Right ventricle myocardium inferior (tissue), 1 donor: ENCODE measurements around the gene AXIN2. TPM values are rescaled to one million over a fixed set of nuclear protein-coding genes. Genes with fewer than 3 reads are reported as not detected.

Experiments
- ATAC-seq: fragments of 200-7000 bp; cut with Tn5 transposase; one replicate; pipeline ENCODE4 v1.9.1; 2020; ENCODE audit warnings: mild to moderate bottlenecking, moderate library complexity
- DNase-seq: peaks from one replicate; pipeline ENCODE4 v3.0.0; 2021; ENCODE audit errors: missing footprints
- intact Hi-C: fragments of 100-400 bp; cut with DNase I; formaldehyde crosslinking; loops from one replicate; pipeline ENCODE4 v1.11.0; 2022
- total RNA-seq: library from RNA; stranded (reverse); fragmentation: NEBNext Ultra II Directional; extraction: Animal tissue kit (Norgen Biotek cat#: 25700); gene quantifications from one replicate; pipeline ENCODE4 v1.2.1, GENCODE V29; 2021
- donor health status: DM: no; HTN: yes; CAD: no; lungs with severe emphysema.

AXIN2 gene
- total RNA-seq, 1 donor from 2014 or later: 22.2 TPM

DNA sequence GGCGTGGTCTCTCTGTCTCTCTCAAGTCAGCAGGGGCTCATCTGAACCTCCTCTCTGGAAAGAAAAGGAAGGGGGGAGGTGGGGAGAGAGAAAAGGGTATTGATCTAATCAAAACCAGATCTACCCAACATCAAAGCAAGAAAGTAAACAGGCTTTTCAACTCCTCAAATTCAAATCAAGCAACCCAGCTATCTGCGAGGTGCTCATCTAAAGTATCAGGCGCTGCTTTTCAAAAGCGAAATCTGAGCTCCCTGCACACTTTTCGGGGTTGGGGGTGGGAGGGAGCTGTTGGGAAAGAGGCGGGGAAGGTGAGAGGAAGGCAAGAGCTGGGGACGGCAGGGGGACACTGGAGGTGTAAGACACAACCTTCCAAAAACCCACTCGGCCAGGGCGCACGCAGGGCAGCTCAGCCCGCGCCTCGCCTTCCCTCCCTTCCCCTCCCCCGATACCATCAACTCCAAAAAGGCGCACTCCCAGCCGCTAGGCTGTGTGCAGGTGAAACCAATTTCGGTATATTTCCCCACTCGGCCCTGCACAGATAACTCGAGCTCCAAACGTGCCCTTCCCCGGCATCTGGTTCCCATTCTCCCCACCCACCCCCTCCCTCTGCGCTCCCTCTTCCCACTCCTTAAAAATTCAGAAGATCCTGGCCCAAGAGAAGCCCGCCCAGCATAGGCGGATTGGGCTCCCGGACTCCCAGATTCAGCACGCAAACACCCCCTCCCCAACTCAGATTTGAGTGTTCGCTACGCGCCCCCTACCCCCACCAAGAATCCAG lies 2.6 kb downstream of the AXIN2 start:
- intact Hi-C loops: loop anchor here (10.0 kb wide), 2 partner anchors 264 to 606 kb away; no protein-coding TSS in a partner anchor
- no peak for DNase-seq
- no peak for ATAC-seq

GRCh38 chr17:65558311-65558682 lies 3.2 kb downstream of the AXIN2 start:
- DNase-seq (no peak), ATAC-seq (no peak)
- intact Hi-C loops: loop anchor here (10.0 kb wide), 2 partner anchors 263 to 607 kb away; no protein-coding TSS in a partner anchor

DNA sequence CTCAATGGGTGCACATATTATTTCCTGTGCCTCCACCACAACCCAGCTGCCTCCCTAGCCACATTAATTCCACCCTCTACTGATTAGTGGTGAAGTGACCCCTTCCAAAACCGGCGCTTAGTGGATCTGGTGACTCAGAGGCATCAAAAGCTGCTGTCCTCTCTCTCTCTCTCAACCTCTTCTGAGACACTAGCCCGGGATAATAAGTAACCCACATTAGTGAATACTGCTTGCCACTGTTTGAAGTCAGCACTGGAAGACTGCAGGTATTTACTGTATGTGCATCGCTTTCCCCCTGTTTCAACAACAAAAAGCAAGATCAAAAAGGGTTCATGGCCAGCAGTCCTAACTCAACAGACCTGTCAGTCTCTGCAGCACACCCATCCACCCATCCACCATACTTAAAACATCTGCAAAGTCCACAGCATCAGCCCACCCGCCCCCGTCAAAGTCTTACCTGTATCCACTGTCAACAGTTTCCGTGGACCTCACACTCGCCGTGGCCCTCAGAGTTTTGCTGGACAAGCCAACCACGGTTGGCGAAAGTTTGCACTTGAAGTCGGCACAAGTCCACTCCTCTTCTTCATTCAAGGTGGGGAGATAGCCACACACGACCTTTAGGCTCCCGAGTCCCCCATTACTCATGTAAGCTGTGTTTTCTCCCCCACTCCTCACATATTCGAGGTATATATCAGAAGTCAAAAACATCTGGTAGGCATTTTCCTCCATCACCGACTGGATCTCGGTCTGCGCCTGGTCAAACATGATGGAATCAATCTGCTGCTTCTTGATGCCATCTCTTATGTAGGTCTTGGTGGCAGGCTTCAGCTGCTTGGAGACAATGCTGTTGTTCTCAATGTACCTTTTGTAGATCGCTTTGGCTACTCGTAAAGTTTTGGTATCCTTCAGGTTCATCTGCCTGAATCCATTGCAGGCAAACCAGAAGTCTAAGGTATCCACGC lies 3.8 kb downstream of the AXIN2 start:
- intact Hi-C loops: loop anchor here (10.0 kb wide), 2 partner anchors 263 to 607 kb away; no protein-coding TSS in a partner anchor
- DNase-seq: no peak
- ATAC-seq: no peak

GRCh38 chr17:65556910-65557348 lies 4.5 kb downstream of the AXIN2 start:
- intact Hi-C loops: loop anchor here (1.0 to 10.0 kb wide), 3 partner anchors 94 to 608 kb away; no protein-coding TSS in a partner anchor
- ATAC-seq (no peak), DNase-seq (no peak)

- ATAC-seq (peak; percentile 15), DNase-seq (peak; percentile 88)
- intact Hi-C loops: loop anchor here (1.0 to 10.0 kb wide), 3 partner anchors 93 to 609 kb away; no protein-coding TSS in a partner anchor
These were observed 5.2 kb downstream of the AXIN2 start for GRCh38 chr17:65556014-65556909.

DNA sequence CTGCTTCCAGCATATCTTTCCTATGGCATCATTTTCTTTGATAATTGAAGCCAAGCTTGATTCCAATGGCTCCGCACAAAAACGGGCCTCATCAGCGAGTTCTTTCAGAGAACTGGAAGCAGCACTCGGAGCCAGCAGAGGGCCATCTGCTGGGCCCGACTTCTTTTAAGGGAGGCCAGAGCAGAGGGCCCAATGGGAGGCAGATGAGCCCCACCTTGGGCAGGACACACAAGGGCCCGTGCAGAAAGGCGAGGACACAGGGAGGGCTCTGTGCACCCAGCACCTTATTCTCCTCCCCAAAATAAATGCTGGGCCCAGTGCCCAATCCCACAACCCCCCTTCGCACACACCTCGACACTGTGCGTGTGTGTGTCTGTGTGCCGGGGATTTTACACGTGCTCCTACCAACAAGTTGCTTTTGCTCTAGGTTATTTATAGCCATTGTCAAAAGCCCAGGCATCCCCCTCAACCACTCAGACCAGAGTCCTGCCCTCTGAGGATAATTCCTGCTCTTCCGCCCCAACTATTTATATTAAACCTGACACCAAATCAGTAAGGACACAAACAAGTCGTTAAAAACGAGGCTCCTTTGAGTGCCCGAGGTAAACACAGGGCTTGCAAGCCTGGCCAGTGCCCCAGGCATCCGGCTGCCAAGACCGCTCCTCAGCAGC lies 6.8 kb downstream of the AXIN2 start:
- intact Hi-C loops: loop anchor here (10.0 kb wide), 2 partner anchors 260 to 610 kb away; no protein-coding TSS in a partner anchor
- DNase-seq (no peak), ATAC-seq (peak; percentile 73)

DNA sequence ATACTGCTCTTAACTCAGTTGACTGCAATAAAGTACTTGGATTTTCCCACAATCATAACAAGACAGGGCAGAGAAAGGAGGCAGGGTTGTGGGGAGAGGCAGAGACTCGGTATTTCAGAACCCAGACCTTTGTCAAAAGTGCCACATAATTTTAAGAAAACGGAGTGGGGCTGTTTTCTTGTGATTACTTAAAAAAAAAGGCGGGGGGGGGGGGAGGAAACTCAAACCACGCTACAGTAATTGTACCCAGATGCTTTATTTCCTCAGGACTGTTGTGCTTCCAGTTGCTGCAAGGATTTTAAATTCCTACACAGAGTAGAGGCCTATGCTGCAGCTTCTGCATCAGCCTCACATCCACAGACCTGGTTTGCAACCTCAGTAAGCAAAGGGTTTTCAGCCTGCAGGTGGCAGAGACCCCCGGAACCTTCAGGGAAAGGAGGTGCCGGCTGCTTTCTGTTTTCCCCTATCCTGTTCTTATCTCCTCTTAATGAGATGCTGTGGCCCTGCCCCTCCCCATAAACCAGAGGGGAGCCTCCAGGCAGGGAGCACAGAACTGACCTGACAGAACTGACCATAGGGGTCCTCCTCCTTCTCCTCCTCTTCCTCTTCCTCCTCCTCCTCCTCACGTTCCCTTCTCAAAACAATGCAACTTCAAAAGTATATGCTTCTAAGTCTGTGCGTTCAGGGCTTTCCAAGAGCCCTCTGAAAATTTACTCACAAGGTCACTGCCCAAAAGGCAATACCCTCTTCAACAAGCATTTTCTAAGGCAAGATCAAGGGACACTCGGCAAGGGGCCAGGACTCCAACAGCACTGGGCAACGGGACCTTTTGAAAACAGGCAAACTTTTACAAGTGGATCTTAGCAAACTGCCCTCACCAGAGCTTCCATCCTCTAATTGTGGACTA lies 7.5 kb downstream of the AXIN2 start:
- DNase-seq (no peak), ATAC-seq (no peak)
- intact Hi-C loops: loop anchor here (10.0 kb wide), 2 partner anchors 259 to 611 kb away; no protein-coding TSS in a partner anchor

DNA sequence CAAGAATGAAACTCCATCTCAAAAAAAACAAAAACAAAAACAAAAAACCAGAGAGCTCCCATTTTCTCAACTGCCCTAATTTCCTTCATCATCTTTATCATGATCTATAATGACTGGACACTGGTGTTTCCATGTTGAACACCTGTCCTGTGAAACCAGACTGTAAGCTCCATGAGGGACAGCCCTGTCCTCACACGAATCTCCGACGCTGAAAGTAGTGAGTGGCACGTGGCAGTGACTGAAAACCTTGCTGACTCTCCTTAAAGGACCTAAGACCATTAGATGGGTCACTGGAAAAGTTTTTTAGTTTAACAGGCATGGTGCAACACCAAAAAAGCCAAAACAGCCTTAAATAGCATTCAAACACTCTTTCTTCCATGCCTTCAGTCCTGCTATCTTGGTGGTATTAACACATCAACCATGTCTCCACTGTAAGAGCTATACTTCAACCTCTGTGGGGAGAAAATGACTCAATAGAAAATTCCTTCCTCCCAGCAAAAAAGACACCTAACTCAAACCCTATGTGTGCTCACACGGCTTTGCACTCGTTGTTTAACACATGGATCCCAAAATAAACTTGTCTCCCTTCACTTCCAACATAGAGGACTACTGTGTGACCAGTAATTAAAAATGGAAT lies 8.3 kb downstream of the AXIN2 start:
- no peak for DNase-seq
- intact Hi-C loops: loop anchor here (10.0 kb wide), 2 partner anchors 258 to 612 kb away; no protein-coding TSS in a partner anchor
- ATAC-seq: no peak

DNA sequence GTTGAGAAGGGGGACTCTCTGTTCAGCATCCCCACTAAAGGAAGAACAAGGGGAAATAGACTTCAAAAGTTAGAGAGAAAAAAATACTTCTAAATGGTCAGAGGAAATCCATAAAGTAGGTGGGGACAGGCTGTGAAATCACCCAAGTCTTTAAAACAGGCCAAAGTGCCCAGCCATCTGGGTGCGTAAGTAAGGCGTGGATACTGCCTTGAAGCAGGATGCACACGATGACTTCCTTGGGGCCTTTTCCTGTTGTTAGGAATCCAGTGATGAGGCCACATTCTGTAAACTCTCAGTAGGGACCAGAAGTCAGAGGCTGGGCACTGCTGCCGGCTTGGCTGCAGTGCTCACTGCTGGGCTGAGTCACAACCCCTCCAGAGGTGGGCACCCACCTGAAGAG lies 9.2 kb downstream of the AXIN2 start:
- intact Hi-C loops: loop anchor here (10.0 kb wide), 2 partner anchors 257 to 613 kb away; no protein-coding TSS in a partner anchor
- no peak for DNase-seq
- ATAC-seq: no peak

DNA sequence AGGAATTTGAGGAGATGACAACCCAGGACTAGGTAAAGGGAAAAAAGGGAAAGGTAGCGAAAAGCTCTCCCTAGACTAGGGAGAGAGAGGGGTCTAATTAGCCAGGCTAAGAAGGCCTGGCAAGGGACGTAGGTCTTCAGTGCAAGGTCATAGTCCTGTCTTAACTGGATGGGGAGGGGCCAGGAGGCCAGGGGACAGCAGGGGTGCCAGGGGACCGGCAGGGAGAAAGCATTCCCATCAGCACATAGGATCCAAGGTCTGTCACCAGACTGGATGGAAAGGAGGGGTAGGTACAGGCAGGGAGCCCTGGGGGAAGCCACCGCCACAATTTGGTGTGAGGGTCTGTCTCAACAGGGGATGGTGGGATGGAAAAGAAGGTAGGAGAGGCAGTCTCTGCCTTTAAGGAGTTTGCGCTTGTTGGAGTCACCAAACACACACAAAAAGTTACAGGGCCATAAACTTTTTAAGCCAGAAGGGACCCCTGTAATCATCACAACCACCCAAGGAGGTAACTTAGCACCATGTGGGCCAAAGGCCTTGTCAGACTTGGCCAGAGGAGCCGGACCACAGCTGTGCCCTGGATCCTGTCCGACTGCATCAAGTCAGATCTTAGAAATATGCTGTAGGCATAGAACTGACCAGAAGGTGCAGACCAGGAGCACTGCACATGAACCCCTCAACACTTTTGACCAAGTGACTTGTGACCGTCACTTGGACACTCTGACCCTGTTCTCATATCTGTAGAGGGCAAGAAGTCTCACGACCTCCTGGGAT lies 10.0 kb downstream of the AXIN2 start:
- no peak for ATAC-seq
- intact Hi-C loops: loop anchor here (10.0 kb wide), 2 partner anchors 257 to 613 kb away; no protein-coding TSS in a partner anchor
- no peak for DNase-seq

DNA sequence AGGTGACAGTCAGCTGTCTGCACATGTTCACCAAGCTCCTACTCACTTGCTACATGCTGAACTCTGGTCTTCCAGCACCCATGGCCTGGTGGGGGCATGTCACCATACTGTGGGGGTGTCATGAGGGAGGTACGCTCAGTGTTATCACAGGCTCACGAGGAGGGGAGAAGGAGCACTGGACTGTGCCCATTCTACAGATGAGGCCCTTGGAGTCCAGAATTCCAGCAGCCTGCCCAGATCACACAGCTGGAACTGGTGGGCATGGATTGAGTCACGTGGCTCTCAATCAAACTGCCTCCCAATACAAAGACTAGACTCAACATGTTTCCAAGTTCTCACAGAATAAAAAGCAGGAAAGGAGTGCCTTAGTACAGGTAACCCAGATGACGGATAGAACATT lies 10.7 kb downstream of the AXIN2 start:
- DNase-seq: no peak
- intact Hi-C loops: loop anchor here (10.0 kb wide), 2 partner anchors 256 to 614 kb away; no protein-coding TSS in a partner anchor

GRCh38 chr17:65550075-65550662 lies 11.3 kb downstream of the AXIN2 start:
- ATAC-seq: no peak
- intact Hi-C loops: loop anchor here (10.0 kb wide), 2 partner anchors 255 to 615 kb away; no protein-coding TSS in a partner anchor
- no peak for DNase-seq

More for the DNA sequence above, 10.7 kb downstream of the AXIN2 start:
- ATAC-seq: no peak

DNA sequence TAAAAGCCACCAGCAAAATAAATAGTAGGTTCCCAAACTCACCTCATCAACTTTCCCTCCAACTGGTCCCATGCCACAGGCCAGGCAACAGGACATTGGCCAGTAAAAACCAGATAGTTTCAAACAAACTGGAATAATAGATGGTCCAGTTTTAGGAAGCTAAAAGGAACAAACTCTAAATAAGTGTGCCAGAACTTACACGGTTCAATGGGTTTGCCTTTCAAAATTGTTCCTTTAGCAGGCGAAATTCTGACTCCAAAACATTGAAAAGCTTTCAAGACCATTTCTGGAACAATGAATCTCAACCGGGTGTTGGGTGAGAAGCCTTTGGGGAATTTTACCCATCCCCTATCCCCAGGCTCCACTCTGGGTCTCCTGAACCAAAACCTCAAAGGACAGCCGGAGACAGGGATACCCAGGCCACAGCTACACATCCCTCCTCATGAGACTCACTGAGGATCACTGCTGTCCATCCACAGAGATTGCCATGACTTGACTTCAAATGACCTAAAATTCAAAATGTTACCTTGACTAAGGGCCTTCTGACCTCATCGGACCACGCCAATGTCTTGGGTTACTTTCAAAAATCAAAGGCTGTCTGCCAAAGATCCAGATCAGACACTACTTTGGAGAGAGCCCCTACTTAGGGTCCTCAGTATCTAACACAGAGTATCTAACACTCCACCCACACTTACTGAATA lies 13.0 kb downstream of the AXIN2 start:
- DNase-seq (no peak), ATAC-seq (no peak)
- intact Hi-C loops: no loop called here

GRCh38 chr17:65547253-65547670 lies 14.2 kb downstream of the AXIN2 start:
- ATAC-seq: peak; percentile 64
- intact Hi-C loops: loop anchor here (2.0 kb wide), 1 partner anchor 84 kb away; no protein-coding TSS in a partner anchor

More at GRCh38 chr17:65547253-65547670, 14.2 kb downstream of the AXIN2 start:
- DNase-seq: no peak
